Measurements from ENCODE around the gene RSBN1L.

RSBN1L gene

GRCh38 chr7:77657427-77658224, 38.6 kb upstream of the RSBN1L start:
- ATAC-seq: peak; percentile 86
- TF ChIP-seq OSR1 (CRISPR knock-in tag; IDR thresholded peaks at IDR 0.05): no peak
- TF ChIP-seq CSDC2 (CRISPR knock-in tag; IDR thresholded peaks at IDR 0.05): no peak
- no peak for TF ChIP-seq TOX (CRISPR knock-in tag; IDR thresholded peaks at IDR 0.05; ENCODE audit: borderline replicate concordance)
- no peak for TF ChIP-seq ZNF565 (CRISPR knock-in tag; conservative IDR thresholded peaks at IDR 0.05; ENCODE audit: low read depth)
- TF ChIP-seq ARNTL (CRISPR knock-in tag; IDR thresholded peaks at IDR 0.05; ENCODE audit: borderline replicate concordance, low read depth): no peak
- TF ChIP-seq BACH2 (CRISPR knock-in tag; IDR thresholded peaks at IDR 0.05; ENCODE audit: borderline replicate concordance): no peak

- TF ChIP-seq ZFP3 (CRISPR knock-in tag; IDR thresholded peaks at IDR 0.05): no peak
- TF ChIP-seq, protein P1, sequence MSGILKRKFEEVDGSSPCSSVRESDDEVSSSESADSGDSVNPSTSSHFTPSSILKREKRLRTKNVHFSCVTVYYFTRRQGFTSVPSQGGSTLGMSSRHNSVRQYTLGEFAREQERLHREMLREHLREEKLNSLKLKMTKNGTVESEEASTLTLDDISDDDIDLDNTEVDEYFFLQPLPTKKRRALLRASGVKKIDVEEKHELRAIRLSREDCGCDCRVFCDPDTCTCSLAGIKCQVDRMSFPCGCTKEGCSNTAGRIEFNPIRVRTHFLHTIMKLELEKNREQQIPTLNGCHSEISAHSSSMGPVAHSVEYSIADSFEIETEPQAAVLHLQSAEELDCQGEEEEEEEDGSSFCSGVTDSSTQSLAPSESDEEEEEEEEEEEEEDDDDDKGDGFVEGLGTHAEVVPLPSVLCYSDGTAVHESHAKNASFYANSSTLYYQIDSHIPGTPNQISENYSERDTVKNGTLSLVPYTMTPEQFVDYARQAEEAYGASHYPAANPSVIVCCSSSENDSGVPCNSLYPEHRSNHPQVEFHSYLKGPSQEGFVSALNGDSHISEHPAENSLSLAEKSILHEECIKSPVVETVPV (CRISPR knock-in tag; IDR thresholded peaks at IDR 0.05): no peak
These were observed 37.3 kb upstream of the RSBN1L start for GRCh38 chr7:77658928-77659327.

GRCh38 chr7:77661816-77662215, 34.4 kb upstream of the RSBN1L start:
- ATAC-seq: no peak
- TF ChIP-seq, protein P1 (CRISPR knock-in tag; IDR thresholded peaks at IDR 0.05): no peak
- TF ChIP-seq ZFP3 (CRISPR knock-in tag; IDR thresholded peaks at IDR 0.05) (no peak), PPARA (CRISPR knock-in tag; IDR thresholded peaks at IDR 0.05; ENCODE audit: borderline replicate concordance) (no peak), ZNF8 (CRISPR knock-in tag; IDR thresholded peaks at IDR 0.05) (no peak), ZNF70 (CRISPR knock-in tag; IDR thresholded peaks at IDR 0.05) (no peak)

More at GRCh38 chr7:77658928-77659327, 37.3 kb upstream of the RSBN1L start:
- no peak for ATAC-seq

GRCh38 chr7:77662869-77663268, 33.4 kb upstream of the RSBN1L start:
- ATAC-seq: no peak
- TF ChIP-seq ESRRG (CRISPR knock-in tag; IDR thresholded peaks at IDR 0.05): no peak
- no peak for TF ChIP-seq GLIS3 (CRISPR knock-in tag; IDR thresholded peaks at IDR 0.05)

DNA sequence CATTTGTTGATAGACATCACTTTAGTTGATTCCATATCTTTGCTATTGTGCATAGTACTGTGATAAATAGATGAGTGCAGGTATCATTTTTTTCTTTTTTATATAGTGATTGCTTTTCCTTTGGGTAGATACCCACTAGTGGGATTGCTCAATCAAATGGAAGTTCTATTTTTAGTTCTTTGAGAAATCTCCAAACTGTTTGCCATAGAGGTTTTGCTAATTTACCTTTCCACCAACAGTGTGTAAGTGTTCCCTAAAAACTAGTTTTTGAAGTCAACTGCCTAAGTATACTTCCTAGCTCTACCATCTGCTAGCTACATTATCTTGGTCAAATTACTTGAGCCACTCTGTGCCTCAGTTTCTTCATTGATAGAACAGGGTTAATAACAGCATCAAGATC, 31.5 kb upstream of the RSBN1L start:
- TF ChIP-seq SNAI2 (CRISPR knock-in tag; IDR thresholded peaks at IDR 0.05): no peak
- no peak for TF ChIP-seq ZNF8 (CRISPR knock-in tag; IDR thresholded peaks at IDR 0.05)
- TF ChIP-seq ZC3H10 (CRISPR knock-in tag; IDR thresholded peaks at IDR 0.05): no peak
- no peak for TF ChIP-seq ZNF565 (CRISPR knock-in tag; conservative IDR thresholded peaks at IDR 0.05; ENCODE audit: low read depth)
- no peak for ATAC-seq

DNA sequence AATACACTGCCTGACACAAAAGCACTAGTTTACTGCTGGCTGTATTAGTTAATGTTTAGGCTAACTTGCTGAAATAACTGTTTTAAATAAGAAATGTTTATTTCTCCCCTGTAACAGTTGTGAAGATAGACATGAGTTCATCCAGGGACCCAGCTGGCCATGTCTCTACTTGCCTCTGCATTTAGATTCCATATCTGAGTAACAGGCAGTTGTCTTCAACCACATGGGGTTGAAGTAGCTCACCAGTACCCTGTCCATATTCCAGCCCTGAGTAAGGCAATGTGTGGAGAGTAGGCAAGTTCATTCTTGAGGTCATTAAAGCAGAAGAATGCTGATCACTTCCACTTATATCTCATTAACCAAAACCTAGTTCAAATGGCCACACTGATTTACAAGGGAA, 31.1 kb upstream of the RSBN1L start:
- ATAC-seq: no peak
- no peak for TF ChIP-seq SNAI2 (CRISPR knock-in tag; IDR thresholded peaks at IDR 0.05)
- no peak for TF ChIP-seq ZNF565 (CRISPR knock-in tag; conservative IDR thresholded peaks at IDR 0.05; ENCODE audit: low read depth)
- no peak for TF ChIP-seq ESRRG (CRISPR knock-in tag; IDR thresholded peaks at IDR 0.05)
- TF ChIP-seq CREB5 (CRISPR knock-in tag; IDR thresholded peaks at IDR 0.05; ENCODE audit: low read depth): no peak
- TF ChIP-seq PPARA (CRISPR knock-in tag; IDR thresholded peaks at IDR 0.05; ENCODE audit: borderline replicate concordance): no peak
- TF ChIP-seq ZFP3 (CRISPR knock-in tag; IDR thresholded peaks at IDR 0.05): no peak
- TF ChIP-seq RARB (CRISPR knock-in tag; IDR thresholded peaks at IDR 0.05): no peak
- TF ChIP-seq CSDC2 (CRISPR knock-in tag; IDR thresholded peaks at IDR 0.05): no peak
- TF ChIP-seq, protein P2, sequence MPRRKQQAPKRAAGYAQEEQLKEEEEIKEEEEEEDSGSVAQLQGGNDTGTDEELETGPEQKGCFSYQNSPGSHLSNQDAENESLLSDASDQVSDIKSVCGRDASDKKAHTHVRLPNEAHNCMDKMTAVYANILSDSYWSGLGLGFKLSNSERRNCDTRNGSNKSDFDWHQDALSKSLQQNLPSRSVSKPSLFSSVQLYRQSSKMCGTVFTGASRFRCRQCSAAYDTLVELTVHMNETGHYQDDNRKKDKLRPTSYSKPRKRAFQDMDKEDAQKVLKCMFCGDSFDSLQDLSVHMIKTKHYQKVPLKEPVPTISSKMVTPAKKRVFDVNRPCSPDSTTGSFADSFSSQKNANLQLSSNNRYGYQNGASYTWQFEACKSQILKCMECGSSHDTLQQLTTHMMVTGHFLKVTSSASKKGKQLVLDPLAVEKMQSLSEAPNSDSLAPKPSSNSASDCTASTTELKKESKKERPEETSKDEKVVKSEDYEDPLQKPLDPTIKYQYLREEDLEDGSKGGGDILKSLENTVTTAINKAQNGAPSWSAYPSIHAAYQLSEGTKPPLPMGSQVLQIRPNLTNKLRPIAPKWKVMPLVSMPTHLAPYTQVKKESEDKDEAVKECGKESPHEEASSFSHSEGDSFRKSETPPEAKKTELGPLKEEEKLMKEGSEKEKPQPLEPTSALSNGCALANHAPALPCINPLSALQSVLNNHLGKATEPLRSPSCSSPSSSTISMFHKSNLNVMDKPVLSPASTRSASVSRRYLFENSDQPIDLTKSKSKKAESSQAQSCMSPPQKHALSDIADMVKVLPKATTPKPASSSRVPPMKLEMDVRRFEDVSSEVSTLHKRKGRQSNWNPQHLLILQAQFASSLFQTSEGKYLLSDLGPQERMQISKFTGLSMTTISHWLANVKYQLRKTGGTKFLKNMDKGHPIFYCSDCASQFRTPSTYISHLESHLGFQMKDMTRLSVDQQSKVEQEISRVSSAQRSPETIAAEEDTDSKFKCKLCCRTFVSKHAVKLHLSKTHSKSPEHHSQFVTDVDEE (CRISPR knock-in tag; IDR thresholded peaks at IDR 0.05): no peak
- TF ChIP-seq ZNF70 (CRISPR knock-in tag; IDR thresholded peaks at IDR 0.05): no peak

Measured in SK-N-SH treated with all-trans-retinoic acid at 6 μM for 48 hours (cell line).